IMR-90 (cell line): ENCODE measurements around the gene FAM89A. TPM values are rescaled to one million over a fixed set of nuclear protein-coding genes. Genes with fewer than 3 reads are reported as not detected.

Experiments used
- ATAC-seq: fragments of 200-7000 bp; cut with Tn5 transposase; 2 replicates; pipeline ENCODE4 v1.9.1; 2020; ENCODE audit warnings: low read depth, mild to moderate bottlenecking, moderate library complexity
- BruUV-seq: library from RNA; stranded (reverse); fragments of 400-500 nt; replicated peaks from 2 replicates; lab custom pipeline; 2021; lab: Mats Ljungman, UMichigan
- CTCF ChIA-PET: fragments of 300-600 bp; formaldehyde crosslinking; extraction: SDS; loops from one replicate; lab custom pipeline; 2021; ENCODE audit warnings: antibody characterized with exemption; lab: Yijun Ruan, JAX
- POLR2A ChIA-PET: fragments of 300-600 bp; sonication (Branson Sonifier 250); formaldehyde crosslinking; loops from one replicate; lab custom pipeline; 2022; ENCODE audit warnings: antibody characterized with exemption; ENCODE audit not compliant: unreplicated experiment; lab: Charles Lee
- DNase-seq: peaks from one replicate; pipeline ENCODE4 v3.0.0; 2013
- H2AFZ ChIP-seq: replicated peaks from 2 replicates; pipeline ENCODE3; 2013; ENCODE audit warnings: low read length, mild to moderate bottlenecking; ENCODE audit not compliant: poor library complexity
- H2AK5ac ChIP-seq: 2 replicates; pipeline ENCODE4 v1.6.1; 2013; ENCODE audit warnings: low read depth, low read length, inconsistent platforms
- H2AK9ac ChIP-seq: replicated peaks from 2 replicates; pipeline ENCODE3; 2013; ENCODE audit warnings: mild to moderate bottlenecking, low read depth, low read length, moderate library complexity; ENCODE audit not compliant: poor library complexity
- H2BK120ac ChIP-seq: 2 replicates; pipeline ENCODE4 v1.6.1; 2013; ENCODE audit warnings: low read depth, low read length, inconsistent platforms
- H2BK15ac ChIP-seq: 3 replicates; pipeline ENCODE4 v1.6.1; 2013; ENCODE audit warnings: low read depth, low read length, inconsistent platforms
- H2BK20ac ChIP-seq: 2 replicates; pipeline ENCODE4 v1.6.1; 2013; ENCODE audit warnings: low read depth, mild to moderate bottlenecking, inconsistent platforms, low read length, moderate library complexity
- H2BK5ac ChIP-seq: 2 replicates; pipeline ENCODE4 v1.6.1; 2013; ENCODE audit warnings: mild to moderate bottlenecking, low read depth, low read length, inconsistent platforms; ENCODE audit not compliant: poor library complexity, severe bottlenecking
- H3K14ac ChIP-seq: replicated peaks from 2 replicates; pipeline ENCODE4 v1.6.1; 2013; ENCODE audit warnings: low read depth, low read length, inconsistent platforms
- H3K18ac ChIP-seq: 2 replicates; pipeline ENCODE4 v1.6.1; 2013; ENCODE audit warnings: low read depth, low read length, control low read depth
- H3K23ac ChIP-seq: 2 replicates; pipeline ENCODE4 v1.6.1; 2013; ENCODE audit warnings: low read depth, low read length, inconsistent platforms
- H3K27ac ChIP-seq: 2 replicates; pipeline ENCODE4 v1.5.1; 2013; ENCODE audit warnings: mild to moderate bottlenecking, control low read depth, low read length; ENCODE audit not compliant: insufficient read depth
- H3K27me3 ChIP-seq: 2 replicates; pipeline ENCODE4 v1.6.1; 2013; ENCODE audit warnings: low read length; ENCODE audit not compliant: control insufficient read depth, insufficient read depth
- H3K36me3 ChIP-seq: 2 replicates; pipeline ENCODE4 v1.6.1; 2013; ENCODE audit warnings: low read length, mixed read lengths; ENCODE audit not compliant: control insufficient read depth, insufficient read depth
- H3K4ac ChIP-seq: 2 replicates; pipeline ENCODE4 v1.6.1; 2013; ENCODE audit warnings: low read depth, low read length, inconsistent platforms
- H3K4me1 ChIP-seq: 2 replicates; pipeline ENCODE4 v1.6.1; 2013; ENCODE audit warnings: low read length, mixed read lengths; ENCODE audit not compliant: control insufficient read depth, insufficient read depth
- H3K4me2 ChIP-seq: 2 replicates; pipeline ENCODE4 v1.6.1; 2013; ENCODE audit warnings: low read depth, mild to moderate bottlenecking, control low read depth, low read length, moderate library complexity
- H3K4me3 ChIP-seq: 2 replicates; pipeline ENCODE4 v1.5.1; 2013; ENCODE audit warnings: low read depth, mild to moderate bottlenecking, control low read depth, low read length, moderate library complexity; ENCODE audit not compliant: insufficient read depth
- H3K56ac ChIP-seq: 2 replicates; pipeline ENCODE4 v1.6.1; 2013; ENCODE audit warnings: low read length, inconsistent platforms; ENCODE audit not compliant: insufficient read depth; ENCODE audit errors: extremely low read depth
- H3K79me1 ChIP-seq, 2 experiments: 2 replicates each; pipeline ENCODE4 v1.6.1; 2013; ENCODE audit warnings: low read length in 2 of 2, inconsistent platforms in 1 of 2, low read depth in 1 of 2
- H3K9ac ChIP-seq: 2 replicates; pipeline ENCODE4 v1.6.1; 2013; ENCODE audit warnings: low read depth, low read length, control low read depth
- H3K9me1 ChIP-seq: 2 replicates; pipeline ENCODE4 v1.6.1; 2013; ENCODE audit warnings: low read length, inconsistent platforms; ENCODE audit not compliant: insufficient read depth
- H3K9me3 ChIP-seq: 2 replicates; pipeline ENCODE4 v1.6.1; 2013; ENCODE audit warnings: low read length; ENCODE audit not compliant: control insufficient read depth, insufficient read depth
- H4K20me1 ChIP-seq: 2 replicates; pipeline ENCODE4 v1.6.1; 2013; ENCODE audit warnings: low read length, inconsistent platforms; ENCODE audit not compliant: insufficient read depth
- H4K5ac ChIP-seq: 2 replicates; pipeline ENCODE4 v1.6.1; 2013; ENCODE audit warnings: mild to moderate bottlenecking, low read depth, low read length, control low read depth
- H4K8ac ChIP-seq, 2 experiments: 2 replicates each; pipeline ENCODE4 v1.6.1; 2013; ENCODE audit warnings: low read depth in 2 of 2, low read length in 2 of 2, control low read depth in 1 of 2, inconsistent platforms in 1 of 2
- H4K91ac ChIP-seq: 2 replicates; pipeline ENCODE4 v1.6.1; 2013; ENCODE audit warnings: low read depth, low read length, inconsistent platforms; ENCODE audit not compliant: insufficient read depth
- CEBPB ChIP-seq: IDR thresholded peaks from 2 replicates; pipeline ENCODE4 v1.6.1; 2012; ENCODE audit warnings: low read depth, low read length, improper control_type of control experiment
- CHD1 ChIP-seq: IDR thresholded peaks from 2 replicates; pipeline ENCODE4 v1.6.1; 2012; ENCODE audit warnings: low read depth, low read length, improper control_type of control experiment
- ELK1 ChIP-seq: fragments of 150-350 bp; IDR thresholded peaks from 2 replicates; pipeline ENCODE4 v1.6.1; 2016; ENCODE audit warnings: low read depth, mild to moderate bottlenecking, low read length, moderate library complexity, borderline replicate concordance
- MAFK ChIP-seq: IDR thresholded peaks from 2 replicates; pipeline ENCODE4 v1.6.1; 2012; ENCODE audit warnings: low read depth, low read length, improper control_type of control experiment
- NFE2L2 ChIP-seq: fragments of 150-350 bp; IDR thresholded peaks from 2 replicates; pipeline ENCODE4 v1.6.1; 2016; ENCODE audit warnings: low read depth, mild to moderate bottlenecking, low read length
- POLR2A ChIP-seq: IDR thresholded peaks from 2 replicates; pipeline ENCODE4 v1.6.1; 2012; ENCODE audit warnings: mild to moderate bottlenecking, low read depth, low read length
- USF2 ChIP-seq: fragments of 150-350 bp; IDR thresholded peaks from 2 replicates; pipeline ENCODE4 v1.6.1; 2017; ENCODE audit warnings: mild to moderate bottlenecking, antibody characterized with exemption, low read length, low read depth
- dilution Hi-C: fragments of 300-500 bp; cut with HindIII; formaldehyde crosslinking; loops from one replicate; pipeline ENCODE4 v1.14.3; 2018; ENCODE audit warnings: low sequenced_read_pairs; ENCODE audit not compliant: unreplicated experiment
- in situ Hi-C: fragments of 300-500 bp; cut with MboI; formaldehyde crosslinking; loops from 3 replicates; pipeline ENCODE4 v1.14.3; 2019; ENCODE audit warnings: low sequenced_read_pairs, inconsistent platforms, mixed read lengths
- intact Hi-C: fragments of 100-400 bp; cut with micrococcal nuclease; formaldehyde crosslinking; loops from 2 replicates; pipeline ENCODE4 v1.10.0; 2022
- polyA plus RNA-seq, 3 experiments: library from polyadenylated mRNA; depleted of rRNA; stranded (reverse); fragments of >200 nt; gene quantifications; 2 replicates each; pipeline ENCODE4 v1.2.3, GENCODE V29; 2012; ENCODE audit warnings: low replicate concordance in 1 of 3
- total RNA-seq: library from RNA; depleted of rRNA; stranded (reverse); fragments of >200 nt; gene quantifications from 2 replicates; pipeline ENCODE4 v1.2.3, GENCODE V29; 2012

Gene FAM89A
- total and polyA plus RNA-seq, 2 of the 4 experiments (the other 2 are of a cell fraction): 6.8 to 8.1 TPM

DNA sequence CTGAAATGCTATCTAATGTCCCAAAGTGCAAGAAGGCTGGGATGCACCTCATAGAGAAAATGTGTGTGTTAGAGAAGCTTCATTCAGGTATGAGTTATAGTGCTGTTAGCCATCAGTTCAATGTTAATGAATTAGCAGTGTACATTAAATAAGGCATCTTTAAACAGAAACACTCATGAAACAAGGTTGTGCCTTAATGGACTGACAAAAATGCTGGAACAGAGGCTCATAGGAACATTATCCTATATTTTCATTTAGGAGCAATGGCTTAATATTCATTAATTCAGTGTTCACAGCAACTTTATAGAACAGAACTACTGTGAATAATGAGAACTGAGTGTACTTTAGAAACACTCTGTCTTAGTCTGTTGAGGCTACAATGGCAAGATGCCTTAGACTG, 15.2 kb upstream of the FAM89A start:
- POLR2A ChIA-PET: no interaction called here
- BruUV-seq: no TSS peak
- intact Hi-C loops: no loop called here

More for the DNA sequence above, 15.2 kb upstream of the FAM89A start:
- no peak overlapping the region for H2AFZ ChIP-seq
- in situ Hi-C loops: no loop called here
- DNase-seq: no peak
- no peak overlapping the region for H3K14ac ChIP-seq
- peaks cover 2% of the 10 kb centered on the region; the same call in 1 of the 2 replicates for H3K9me1 ChIP-seq
- H3K27ac ChIP-seq: no peak overlapping the region
- peaks cover 4% of the 10 kb centered on the region; the same call in 1 of the 2 replicates for H3K4me1 ChIP-seq
- no peaks in the 10 kb centered on the region for H3K79me1 ChIP-seq
- H3K18ac ChIP-seq: no peak overlapping the region
- H2AK5ac ChIP-seq: no peak overlapping the region
- H2BK5ac ChIP-seq: no peak overlapping the region
- ATAC-seq: no peak
- no peak overlapping the region for H4K91ac ChIP-seq
- H2BK15ac ChIP-seq: no peak overlapping the region
- no peaks in the 10 kb centered on the region for H4K20me1 ChIP-seq
- no peak overlapping the region for H2BK120ac ChIP-seq
- TF ChIP-seq CHD1 (no peak), NFE2L2 (no peak), ELK1 (no peak), USF2 (no peak), POLR2A (no peak), CEBPB (no peak), MAFK (no peak)
- no peaks in the 10 kb centered on the region for H3K36me3 ChIP-seq
- no peak overlapping the region for H4K8ac ChIP-seq
- no peak overlapping the region for H3K4ac ChIP-seq
- no peak overlapping the region for H4K5ac ChIP-seq
- peaks cover 5% of the 10 kb centered on the region; the same call in 1 of the 2 replicates for H3K9me3 ChIP-seq
- peaks cover 8% of the 10 kb centered on the region for H3K27me3 ChIP-seq
- H3K9ac ChIP-seq: no peak overlapping the region
- no peak overlapping the region for H2AK9ac ChIP-seq
- CTCF ChIA-PET: interaction anchor here (0.7 kb wide), 1 partner anchor 526 kb away, joined by 3 read pairs; no protein-coding TSS in a partner anchor
- H3K4me2 ChIP-seq: no peak overlapping the region
- H3K4me3 ChIP-seq: no peak overlapping the region
- no peak overlapping the region for H2BK20ac ChIP-seq
- H3K56ac ChIP-seq: no peak overlapping the region
- dilution Hi-C loops: no loop called here
- no peak overlapping the region for H3K23ac ChIP-seq
